Endothelial cell of umbilical vein (primary cell): ENCODE data around the gene ANKRD23. TPM values are rescaled to one million over a fixed set of nuclear protein-coding genes. Genes with fewer than 3 reads are reported as not detected.

Experiments
- BruUV-seq: library from RNA; stranded (reverse); fragments of 400-500 nt; replicated peaks from 2 replicates; lab custom pipeline; 2021; lab: Mats Ljungman, UMichigan
- CTCF ChIA-PET: fragments of 300-600, 350-600 bp; sonication (Branson Sonifier 250); formaldehyde crosslinking; loops from one replicate; lab custom pipeline; 2021; ENCODE audit warnings: antibody characterized with exemption, inconsistent platforms; lab: Charles Lee
- POLR2A ChIA-PET: fragments of 300-600, 350-600 bp; sonication (Branson Sonifier 250); formaldehyde crosslinking; loops from one replicate; lab custom pipeline; 2021; ENCODE audit warnings: antibody characterized with exemption, inconsistent platforms; lab: Charles Lee
- DNase-seq: peaks from one replicate; pipeline ENCODE4 v3.0.0-alpha.2; 2011; ENCODE audit warnings: low read depth, low spot score
- FAIRE-seq: peaks from 2 replicates; lab custom pipeline; 2011; peaks lifted over from hg19 to GRCh38; lab: Jason Lieb, UNC
- H2AFZ ChIP-seq: 2 replicates; pipeline ENCODE4 v1.6.0; 2012; ENCODE audit warnings: low read depth, low read length, control low read depth, inconsistent platforms
- H3K27ac ChIP-seq: 2 replicates; pipeline ENCODE4 v1.5.1; 2011; ENCODE audit warnings: low read depth, mild to moderate bottlenecking, control low read depth, low read length, moderate library complexity; ENCODE audit not compliant: insufficient read depth
- H3K27me3 ChIP-seq, 2 experiments: 2 replicates each; pipeline versions ENCODE4 v1.6.0 to v1.6.1; 2011; ENCODE audit warnings: low read length in 2 of 2, mixed read lengths in 1 of 2; ENCODE audit not compliant: control insufficient read depth in 2 of 2, insufficient read depth in 2 of 2
- H3K36me3 ChIP-seq, 2 experiments: 2 replicates in 1 of 2; 3 replicates in 1 of 2; pipeline ENCODE4 v1.5.1; 2011; ENCODE audit warnings: low read length in 2 of 2, mild to moderate bottlenecking in 1 of 2, moderate library complexity in 1 of 2; ENCODE audit not compliant: control insufficient read depth in 2 of 2, insufficient read depth in 2 of 2; ENCODE audit errors: extremely low read depth in 1 of 2
- H3K4me1 ChIP-seq: 3 replicates; pipeline ENCODE4 v1.5.1; 2011; ENCODE audit warnings: mild to moderate bottlenecking, low read length; ENCODE audit not compliant: control insufficient read depth, insufficient read depth; ENCODE audit errors: extremely low read depth
- H3K4me2 ChIP-seq: 2 replicates; pipeline ENCODE4 v1.6.1; 2011; ENCODE audit warnings: low read length, control low read depth, mixed read lengths; ENCODE audit not compliant: insufficient read depth
- H3K4me3 ChIP-seq, 3 experiments: fragments of 200-600 bp in 1 of 3; sonication (generic), shearing (Covaris generic) in 1 of 3; replicated peaks in 1 of 3; 2 replicates each; pipeline ENCODE4 v1.5.1; 2011 to 2016; ENCODE audit warnings: control low read depth in 3 of 3, low read length in 3 of 3, mild to moderate bottlenecking in 2 of 3, inconsistent platforms in 1 of 3, low read depth in 1 of 3, moderate library complexity in 1 of 3; ENCODE audit not compliant: insufficient read depth in 1 of 3
- H3K79me2 ChIP-seq: 2 replicates; pipeline ENCODE4 v1.6.0; 2012; ENCODE audit warnings: low read length, inconsistent platforms; ENCODE audit not compliant: control insufficient read depth, insufficient read depth
- H3K9ac ChIP-seq: replicated peaks from 2 replicates; pipeline ENCODE3; 2011; ENCODE audit warnings: low read length, control low read depth; ENCODE audit not compliant: insufficient read depth; ENCODE audit errors: extremely low read depth
- H3K9me1 ChIP-seq: replicated peaks from 3 replicates; pipeline ENCODE4 v1.6.0; 2011; ENCODE audit warnings: mild to moderate bottlenecking, low read length; ENCODE audit not compliant: control insufficient read depth, insufficient read depth; ENCODE audit errors: extremely low read depth
- H3K9me3 ChIP-seq: replicated peaks from 2 replicates; pipeline ENCODE4 v1.5.1; 2012; ENCODE audit warnings: low read length, inconsistent platforms; ENCODE audit not compliant: control insufficient read depth, insufficient read depth
- H4K20me1 ChIP-seq: replicated peaks from 2 replicates; pipeline ENCODE3; 2011; ENCODE audit warnings: mild to moderate bottlenecking, low read length; ENCODE audit not compliant: control insufficient read depth, insufficient read depth; ENCODE audit errors: extremely low read depth
- CTCF ChIP-seq, 2 donors: IDR thresholded peaks; 1 replicate in 1 of 2; 2 replicates in 1 of 2; pipeline ENCODE4 v1.5.1; 2011; ENCODE audit warnings: low read length in 2 of 2, mild to moderate bottlenecking in 2 of 2, moderate library complexity in 2 of 2, control low read depth in 1 of 2, inconsistent platforms in 1 of 2, low read depth in 1 of 2; ENCODE audit not compliant: insufficient read depth in 1 of 2; ENCODE audit errors: extremely low read depth in 1 of 2
- EZH2 ChIP-seq: IDR thresholded peaks from 2 replicates; pipeline ENCODE4 v1.6.1; 2012; ENCODE audit warnings: borderline replicate concordance, low read depth, mild to moderate bottlenecking, moderate library complexity, low read length, inconsistent platforms; ENCODE audit not compliant: severe bottlenecking
- FOS ChIP-seq: IDR thresholded peaks from 2 replicates; pipeline ENCODE4 v1.6.1; 2011; ENCODE audit warnings: mild to moderate bottlenecking, low read length, moderate library complexity, borderline replicate concordance; ENCODE audit not compliant: insufficient read depth
- GATA2 ChIP-seq: IDR thresholded peaks from 2 replicates; pipeline ENCODE4 v1.7.0; 2011; ENCODE audit warnings: low read depth, mild to moderate bottlenecking, moderate library complexity, mixed read lengths, low read length; ENCODE audit not compliant: insufficient read length, insufficient read depth
- JUN ChIP-seq: IDR thresholded peaks from 2 replicates; pipeline ENCODE4 v1.6.1; 2011; ENCODE audit warnings: borderline replicate concordance, low read depth; ENCODE audit not compliant: insufficient read length, insufficient read depth
- MAX ChIP-seq: IDR thresholded peaks from 2 replicates; pipeline ENCODE4 v1.6.1; 2011; ENCODE audit not compliant: insufficient read depth, insufficient read length
- MYC ChIP-seq: IDR thresholded peaks from one replicate; pipeline ENCODE4 v1.6.1; 2011; ENCODE audit warnings: mild to moderate bottlenecking, low read depth, low read length
- POLR2A ChIP-seq: IDR thresholded peaks from 2 replicates; pipeline ENCODE4 v1.6.1; 2012; ENCODE audit warnings: low read depth, mild to moderate bottlenecking, control low read depth, low read length
- POLR2AphosphoS5 ChIP-seq: IDR thresholded peaks from 2 replicates; pipeline ENCODE4 v1.6.1; 2012; ENCODE audit warnings: low read depth, mild to moderate bottlenecking, control low read depth, low read length, moderate library complexity; ENCODE audit not compliant: insufficient read depth
- dilution Hi-C: fragments of 300-500 bp; cut with MboI; formaldehyde crosslinking; loops from one replicate; pipeline ENCODE4 v1.15.0; 2019; ENCODE audit warnings: low sequenced_read_pairs; ENCODE audit not compliant: extremely low pct_ligation_motif_present
- intact Hi-C: fragments of 100-400 bp; cut with micrococcal nuclease; formaldehyde crosslinking; loops from one replicate; pipeline ENCODE4 v1.10.0; 2022
- polyA plus RNA-seq, 4 experiments: library from polyadenylated mRNA; depleted of rRNA in 3 of 4; stranded (reverse) in 3 of 4; unstranded in 1 of 4; fragments of >200 nt; gene quantifications; 2 replicates each; pipeline versions ENCODE4 v1.2.1 to v1.2.3, GENCODE V29; 2011 to 2012; ENCODE audit warnings: missing spikeins in 1 of 4
- total RNA-seq: library from RNA; stranded (reverse); gene quantifications from 2 replicates; pipeline ENCODE4 v1.2.3, GENCODE V29; 2021

The ANKRD23 gene
- total and polyA plus RNA-seq, 2 donors (not counting 3 experiments of a cell fraction or from before 2014, with no cell fraction given): 1.7 to 3.6 TPM

- H3K79me2 ChIP-seq: no peaks in the 10 kb centered on the region
- dilution Hi-C loops: no loop called here
- no peaks in the 10 kb centered on the region for H3K4me1 ChIP-seq
- H2AFZ ChIP-seq: no peak overlapping the region
- BruUV-seq: no TSS peak
- intact Hi-C loops: no loop called here
- H3K27me3 ChIP-seq: no peaks in the 10 kb centered on the region
- no peaks in the 10 kb centered on the region for H3K9me3 ChIP-seq
- DNase-seq (no peak), FAIRE-seq (no peak)
- H3K4me2 ChIP-seq: no peak overlapping the region
- no peak overlapping the region for H3K4me3 ChIP-seq
- no peaks in the 10 kb centered on the region for H3K36me3 ChIP-seq
- POLR2A ChIA-PET: no interaction called here
- no peak overlapping the region for H3K9ac ChIP-seq
- H4K20me1 ChIP-seq: no peaks in the 10 kb centered on the region
- CTCF ChIA-PET: interaction anchor here (1.0 to 2.0 kb wide), 2 partner anchors 13 to 19 kb away, joined by 3 to 12 read pairs; no protein-coding TSS in a partner anchor
- no peak for TF ChIP-seq MAX
- no peak for TF ChIP-seq MYC
- no peak for TF ChIP-seq GATA2
- no peak for TF ChIP-seq JUN
- no peaks in the 10 kb centered on the region for H3K9me1 ChIP-seq
- H3K27ac ChIP-seq: no peak overlapping the region
Measured at GRCh38 chr2:96798733-96799622, 44.8 kb downstream of the ANKRD23 start.

GRCh38 chr2:96797066-96797625 is 46.7 kb downstream of the ANKRD23 start:
- dilution Hi-C loops (no loop called here), intact Hi-C loops (no loop called here)
- H3K36me3 ChIP-seq: no peaks in the 10 kb centered on the region
- no peaks in the 10 kb centered on the region for H3K27me3 ChIP-seq
- H3K4me2 ChIP-seq: no peak overlapping the region
- H2AFZ ChIP-seq: no peak overlapping the region
- no peak overlapping the region for H3K4me3 ChIP-seq
- no peak for DNase-seq
- H3K4me1 ChIP-seq: no peaks in the 10 kb centered on the region
- POLR2A ChIA-PET: no interaction called here
- BruUV-seq: no TSS peak
- FAIRE-seq: no peak
- H3K9me1 ChIP-seq: no peaks in the 10 kb centered on the region
- no peak overlapping the region for H3K9ac ChIP-seq
- CTCF ChIA-PET: no interaction called here
- H4K20me1 ChIP-seq: no peaks in the 10 kb centered on the region
- TF ChIP-seq GATA2: no peak
- no peak for TF ChIP-seq MYC
- no peak for TF ChIP-seq POLR2A
- no peak for TF ChIP-seq CTCF (IDR thresholded peaks at IDR 0.05; ENCODE audit: extremely low read depth in 1 of 2, insufficient read depth in 1 of 2, low read depth in 1 of 2, low read length in 2 of 2)
- TF ChIP-seq POLR2AphosphoS5: no peak
- no peak for TF ChIP-seq FOS
- no peak for TF ChIP-seq MAX
- no peak for TF ChIP-seq JUN
- no peak for TF ChIP-seq EZH2
- no peaks in the 10 kb centered on the region for H3K9me3 ChIP-seq
- H3K27ac ChIP-seq: no peak overlapping the region
- H3K79me2 ChIP-seq: no peaks in the 10 kb centered on the region
